ENCODE data around the gene OCRL.

- TF ChIP-seq EZH2phosphoT487 (IDR thresholded peaks at IDR 0.05; ENCODE audit: insufficient read depth, low read depth), result no peak
- no peak for TF ChIP-seq EZH2 (IDR thresholded peaks at IDR 0.05; ENCODE audit: insufficient read depth, poor library complexity, severe bottlenecking)
Observed at GRCh38 chrX:129596077-129596476, 56.0 kb downstream of the OCRL start.
